B cell (primary cell): ENCODE data around the gene ING5. TPM values are rescaled to one million over a fixed set of nuclear protein-coding genes. Genes with fewer than 3 reads are reported as not detected.

ENCODE experiments used
- ATAC-seq: fragments of 200-7000 bp; cut with Tn5 transposase; one replicate; pipeline ENCODE4 v1.10.0; 2021; ENCODE audit warnings: low read depth, mild to moderate bottlenecking, moderate number of reproducible peaks, moderate library complexity
- CTCF ChIA-PET: fragments of 350-600 bp; sonication (Branson Sonifier 250); formaldehyde crosslinking; loops from one replicate; lab custom pipeline; 2021; ENCODE audit warnings: antibody characterized with exemption, inconsistent platforms; lab: Charles Lee
- POLR2A ChIA-PET: fragments of 350-600 bp; sonication (Branson Sonifier 250); formaldehyde crosslinking; loops from one replicate; lab custom pipeline; 2021; ENCODE audit warnings: antibody characterized with exemption; lab: Charles Lee
- DNase-seq: peaks from one replicate; pipeline ENCODE4 v3.0.0; 2013
- H2AFZ ChIP-seq: 2 replicates; pipeline ENCODE4 v1.6.1; 2012; ENCODE audit warnings: mild to moderate bottlenecking, low read depth, low read length; ENCODE audit not compliant: insufficient read depth, poor library complexity, severe bottlenecking
- H3K27ac ChIP-seq, 2 donors: 1 replicate in 1 of 2; 2 replicates in 1 of 2; pipeline ENCODE4 v1.5.1; 2012 to 2013; ENCODE audit warnings: low read length in 2 of 2, mild to moderate bottlenecking in 2 of 2, moderate library complexity in 1 of 2
- H3K27me3 ChIP-seq, 4 experiments: fragments of 200-600 bp in 1 of 4; sonication (generic) in 1 of 4; replicated peaks in 1 of 4; 1 replicate in 2 of 4; 2 replicates in 2 of 4; pipeline versions ENCODE4 v1.6.1 to v1.7.0; 2013 to 2016; ENCODE audit warnings: low read length in 3 of 4, mild to moderate bottlenecking in 2 of 4, mixed read lengths in 1 of 4, moderate library complexity in 1 of 4; ENCODE audit not compliant: insufficient read depth in 4 of 4, control insufficient read depth in 3 of 4; ENCODE audit errors: control extremely low read depth in 1 of 4
- H3K36me3 ChIP-seq, 2 experiments: replicated peaks in 1 of 2; 1 replicate in 1 of 2; 2 replicates in 1 of 2; pipeline versions ENCODE4 v1.6.1 to v1.7.1; 2013; ENCODE audit warnings: low read length in 1 of 2; ENCODE audit not compliant: insufficient read depth in 2 of 2, control insufficient read depth in 1 of 2; ENCODE audit errors: control extremely low read depth in 1 of 2, extremely low read depth in 1 of 2
- H3K4me1 ChIP-seq, 2 donors: fragments of 200-600 bp in 1 of 2; sonication (generic) in 1 of 2; 1 replicate in 1 of 2; 2 replicates in 1 of 2; pipeline versions ENCODE4 v1.5.1 to v1.6.1; 2013 to 2017; ENCODE audit warnings: low read length in 2 of 2; ENCODE audit not compliant: control insufficient read depth in 2 of 2, insufficient read depth in 2 of 2
- H3K4me2 ChIP-seq: replicated peaks from 2 replicates; pipeline ENCODE3; 2012; ENCODE audit warnings: mild to moderate bottlenecking, low read depth, low read length; ENCODE audit not compliant: poor library complexity, severe bottlenecking
- H3K4me3 ChIP-seq, 5 experiments: fragments of 200-600 bp in 1 of 5; sonication (generic) in 1 of 5; 1 replicate in 3 of 5; 2 replicates in 2 of 5; pipeline versions ENCODE4 v1.5.1 to v1.7.0; 2011 to 2016; ENCODE audit warnings: low read length in 4 of 5, mild to moderate bottlenecking in 4 of 5, low read depth in 2 of 5, control low read depth in 1 of 5, moderate library complexity in 1 of 5; ENCODE audit not compliant: insufficient read depth in 1 of 5; ENCODE audit errors: control extremely low read depth in 1 of 5, extremely low read depth in 1 of 5
- H3K79me2 ChIP-seq: fragments of 200-600 bp; sonication (generic); one replicate; pipeline ENCODE4 v1.6.0; 2016; ENCODE audit warnings: low read length; ENCODE audit not compliant: control insufficient read depth, insufficient read depth
- H3K9ac ChIP-seq: fragments of 200-600 bp; sonication (generic); 2 replicates; pipeline ENCODE4 v1.6.1; 2017; ENCODE audit warnings: mild to moderate bottlenecking, low read length, moderate library complexity
- H3K9me3 ChIP-seq, 3 donors: one replicate each; pipeline versions ENCODE4 v1.6.1 to v1.7.1; 2013; ENCODE audit warnings: low read length in 2 of 3; ENCODE audit not compliant: control insufficient read depth in 2 of 3, insufficient read depth in 1 of 3; ENCODE audit errors: control extremely low read depth in 1 of 3
- H4K20me1 ChIP-seq: 2 replicates; pipeline ENCODE4 v1.6.0; 2012; ENCODE audit warnings: mild to moderate bottlenecking, low read length; ENCODE audit not compliant: insufficient read depth, control insufficient read depth, poor library complexity, severe bottlenecking
- H3K27ac Mint-ChIP-seq: one replicate; pipeline ENCODE4 v1.8.0; 2021; ENCODE audit warnings: mixed read lengths
- H3K27me3 Mint-ChIP-seq: one replicate; pipeline ENCODE4 v1.8.0; 2021; ENCODE audit warnings: mixed read lengths
- H3K4me1 Mint-ChIP-seq: one replicate; pipeline ENCODE4 v1.8.0; 2021; ENCODE audit warnings: mixed read lengths
- H3K4me3 Mint-ChIP-seq: one replicate; pipeline ENCODE4 v1.8.0; 2021; ENCODE audit warnings: mixed read lengths
- H3K9me3 Mint-ChIP-seq: one replicate; pipeline ENCODE4 v1.8.0; 2022; ENCODE audit warnings: mixed read lengths; ENCODE audit not compliant: insufficient read depth
- CTCF ChIP-seq: fragments of 200-600 bp; IDR thresholded peaks from one replicate; pipeline ENCODE4 v1.8.0; 2022; ENCODE audit warnings: antibody characterized with exemption, mild to moderate bottlenecking
- EZH2 ChIP-seq: IDR thresholded peaks from 2 replicates; pipeline ENCODE4 v1.6.1; 2012; ENCODE audit warnings: borderline replicate concordance, low read depth, mild to moderate bottlenecking, moderate library complexity, low read length; ENCODE audit not compliant: insufficient read depth, poor library complexity, severe bottlenecking
- WGBS: methylation state at CpG from one replicate; pipeline ENCODE4 v1.1.5; 2013; ENCODE audit warnings: missing lambda C conversion rate; ENCODE audit not compliant: insufficient coverage; 5-methylcytosine and 5-hydroxymethylcytosine counted together
- intact Hi-C: fragments of 100-400 bp; cut with micrococcal nuclease; formaldehyde crosslinking; loops from one replicate; pipeline ENCODE4 v1.10.0; 2022
- polyA plus RNA-seq: library from polyadenylated mRNA; depleted of rRNA; stranded (reverse); fragments of >200 nt; gene quantifications from 2 replicates; pipeline ENCODE4 v1.2.3, GENCODE V29; 2012
- total RNA-seq, 2 donors: library from RNA; stranded (reverse); fragments of 120-200 nt in 1 of 2; gene quantifications; 1 replicate in 1 of 2; 2 replicates in 1 of 2; pipeline versions ENCODE4 v1.2.3 to v1.2.4, GENCODE V29; 2013 to 2022

The ING5 gene
- total and polyA plus RNA-seq, 2 donors (not counting 1 experiment from before 2014, with no cell fraction given) = 70.7 to 82.9 TPM

- ATAC-seq (no peak), DNase-seq (no peak)
- no peak overlapping the region for H3K27ac Mint-ChIP-seq
- 90% methylated on average over 5 of the region's 13 CpGs for WGBS
- H3K27me3 ChIP-seq = no peaks in the 10 kb centered on the region
- intact Hi-C loops = no loop called here
- H3K36me3 ChIP-seq = peaks cover 0 to 2% of the 10 kb centered on the region in 2 experiments
- POLR2A ChIA-PET = no interaction called here
- no peaks in the 10 kb centered on the region for H3K9me3 Mint-ChIP-seq
- no peaks in the 10 kb centered on the region for H3K4me1 ChIP-seq
- CTCF ChIA-PET = no interaction called here
- H3K79me2 ChIP-seq = no peaks in the 10 kb centered on the region
- TF ChIP-seq CTCF = no peak
- TF ChIP-seq EZH2 = no peak
- no peak overlapping the region for H3K4me2 ChIP-seq
- H3K9ac ChIP-seq = no peak overlapping the region
- H3K4me3 ChIP-seq = no peak overlapping the region
- no peaks in the 10 kb centered on the region for H4K20me1 ChIP-seq
- peaks cover 0 to 11% (median 5%) of the 10 kb centered on the region in 3 donors for H3K9me3 ChIP-seq
- H3K27me3 Mint-ChIP-seq = no peaks in the 10 kb centered on the region
- H3K4me3 Mint-ChIP-seq = no peak overlapping the region
- no peaks in the 10 kb centered on the region for H3K4me1 Mint-ChIP-seq
- no peak overlapping the region for H2AFZ ChIP-seq
- no peak overlapping the region for H3K27ac ChIP-seq
Measured at GRCh38 chr2:241762933-241763369, 61.1 kb downstream of the ING5 start.

GRCh38 chr2:241763551-241764274, 61.9 kb downstream of the ING5 start:
- H3K27ac Mint-ChIP-seq = no peak overlapping the region
- CTCF ChIA-PET = no interaction called here
- no peak for DNase-seq

More at GRCh38 chr2:241763551-241764274, 61.9 kb downstream of the ING5 start:
- POLR2A ChIA-PET = no interaction called here
- WGBS = 92% methylated on average over 7 of the region's 20 CpGs
- Histone ChIP-seq H2AFZ (no peak overlapping the region), H3K27me3 (no peaks in the 10 kb centered on the region), H4K20me1 (no peaks in the 10 kb centered on the region), H3K4me3 (no peak overlapping the region), H3K9ac (no peak overlapping the region), H3K36me3 (peaks cover 0 to 2% of the 10 kb centered on the region in 2 experiments), H3K9me3 (peaks cover 0 to 11% (median 5%) of the 10 kb centered on the region in 3 donors), H3K4me2 (no peak overlapping the region), H3K79me2 (no peaks in the 10 kb centered on the region), H3K27ac (no peak overlapping the region), H3K4me1 (no peaks in the 10 kb centered on the region)
- ATAC-seq = no peak
- Mint-ChIP-seq H3K4me1 (no peaks in the 10 kb centered on the region), H3K4me3 (no peak overlapping the region), H3K9me3 (no peaks in the 10 kb centered on the region), H3K27me3 (no peaks in the 10 kb centered on the region)
- TF ChIP-seq EZH2 = no peak
- no peak for TF ChIP-seq CTCF
- intact Hi-C loops = no loop called here
